Testis (tissue), 3 donors: Measurements from ENCODE around the gene SELENOS. TPM values are rescaled to one million over a fixed set of nuclear protein-coding genes. Genes with fewer than 3 reads are reported as not detected.

Experiments
- DNase-seq: peaks from one replicate; pipeline ENCODE4 v3.0.0-alpha.2; 2019
- H3K27ac ChIP-seq, 2 donors: fragments of 200-600 bp; sonication (generic); one replicate each; pipeline ENCODE4 v1.5.1; 2019
- H3K27me3 ChIP-seq: fragments of 200-600 bp; sonication (generic); one replicate; pipeline ENCODE4 v1.5.1; 2019
- H3K36me3 ChIP-seq: fragments of 200-600 bp; sonication (generic); one replicate; pipeline ENCODE4 v1.5.1; 2017; ENCODE audit warnings: low read depth; ENCODE audit errors: missing control alignments
- H3K4me1 ChIP-seq: fragments of 200-600 bp; sonication (generic); one replicate; pipeline ENCODE4 v1.5.1; 2019
- H3K4me3 ChIP-seq, 2 donors: fragments of 200-600 bp; sonication (generic); one replicate each; pipeline ENCODE4 v1.5.1; 2017 to 2019
- H3K9me3 ChIP-seq: fragments of 200-600 bp; sonication (generic); one replicate; pipeline ENCODE4 v1.5.1; 2017
- POLR2A ChIP-seq: fragments of 450-650 bp; IDR thresholded peaks from one replicate; pipeline ENCODE4 v1.6.1; 2017; ENCODE audit warnings: antibody characterized with exemption, mild to moderate bottlenecking, moderate library complexity
- WGBS, 2 donors: methylation state at CpG; one replicate each; pipeline ENCODE4 v1.1.5; 2018; 5-methylcytosine and 5-hydroxymethylcytosine counted together
- intact Hi-C: fragments of 100-400 bp; cut with DNase I; formaldehyde crosslinking; loops from one replicate; pipeline ENCODE4 v1.15.1; 2023; ENCODE audit warnings: low total_unique reads
- polyA plus RNA-seq: library from polyadenylated mRNA; stranded (reverse); fragments of 350-450 nt; fragmentation: Illumina TruSeq; extraction: RNeasy Lipid Tissue Mini Kit (QIAGEN cat#74804); gene quantifications from one replicate; pipeline ENCODE4 v1.2.3, GENCODE V29; 2014; ENCODE audit warnings: low read depth, low replicate concordance; ENCODE audit not compliant: insufficient read depth
- total RNA-seq, 2 donors: library from RNA; depleted of rRNA; stranded (reverse); fragments of >200 nt; gene quantifications; one replicate each; pipeline ENCODE4 v1.2.3, GENCODE V29; 2016
- TF ChIP-seq, protein P1 (sequence below), 3 experiments: fragments of 450-650 bp in 2 of 3; fragments of 200-600 bp in 1 of 3; sonication (generic) in 1 of 3; IDR thresholded peaks; one replicate each; pipeline ENCODE4 v1.5.1; 2016 to 2019; ENCODE audit warnings: antibody characterized with exemption in 3 of 3, mild to moderate bottlenecking in 2 of 3, moderate library complexity in 1 of 3

Gene SELENOS
- total and polyA plus RNA-seq, 3 donors from 2014 or later, result 128 to 178 (median 134) TPM

- H3K4me1 ChIP-seq, result peaks cover 1% of the 10 kb centered on the region
- TF ChIP-seq POLR2A, result no peak
- TF ChIP-seq, protein P1, sequence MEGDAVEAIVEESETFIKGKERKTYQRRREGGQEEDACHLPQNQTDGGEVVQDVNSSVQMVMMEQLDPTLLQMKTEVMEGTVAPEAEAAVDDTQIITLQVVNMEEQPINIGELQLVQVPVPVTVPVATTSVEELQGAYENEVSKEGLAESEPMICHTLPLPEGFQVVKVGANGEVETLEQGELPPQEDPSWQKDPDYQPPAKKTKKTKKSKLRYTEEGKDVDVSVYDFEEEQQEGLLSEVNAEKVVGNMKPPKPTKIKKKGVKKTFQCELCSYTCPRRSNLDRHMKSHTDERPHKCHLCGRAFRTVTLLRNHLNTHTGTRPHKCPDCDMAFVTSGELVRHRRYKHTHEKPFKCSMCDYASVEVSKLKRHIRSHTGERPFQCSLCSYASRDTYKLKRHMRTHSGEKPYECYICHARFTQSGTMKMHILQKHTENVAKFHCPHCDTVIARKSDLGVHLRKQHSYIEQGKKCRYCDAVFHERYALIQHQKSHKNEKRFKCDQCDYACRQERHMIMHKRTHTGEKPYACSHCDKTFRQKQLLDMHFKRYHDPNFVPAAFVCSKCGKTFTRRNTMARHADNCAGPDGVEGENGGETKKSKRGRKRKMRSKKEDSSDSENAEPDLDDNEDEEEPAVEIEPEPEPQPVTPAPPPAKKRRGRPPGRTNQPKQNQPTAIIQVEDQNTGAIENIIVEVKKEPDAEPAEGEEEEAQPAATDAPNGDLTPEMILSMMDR (IDR thresholded peaks at IDR 0.05), result no peak
- H3K27me3 ChIP-seq, result no peaks in the 10 kb centered on the region
- no peak overlapping the region for H3K4me3 ChIP-seq
- no peak for DNase-seq
- WGBS, 2 donors, result 84 to 88% methylated on average over 8 of the region's 8 CpGs
- intact Hi-C loops, result no loop called here
- no peaks in the 10 kb centered on the region for H3K36me3 ChIP-seq
- H3K9me3 ChIP-seq, result no peaks in the 10 kb centered on the region
- H3K27ac ChIP-seq, result no peak overlapping the region
Observed at GRCh38 chr15:101305820-101306255, 28.6 kb upstream of the SELENOS start.

- H3K27me3 ChIP-seq, result no peaks in the 10 kb centered on the region
- H3K4me3 ChIP-seq, result no peak overlapping the region
- intact Hi-C loops, result no loop called here
- no peak for DNase-seq
- no peak overlapping the region for H3K27ac ChIP-seq
- WGBS, 2 donors, result 90 to 93% methylated on average over 4 of the region's 4 CpGs
- no peak for TF ChIP-seq POLR2A
- TF ChIP-seq, protein P1 (IDR thresholded peaks at IDR 0.05), result no peak
- no peaks in the 10 kb centered on the region for H3K9me3 ChIP-seq
- peaks cover 3% of the 10 kb centered on the region for H3K4me1 ChIP-seq
- no peaks in the 10 kb centered on the region for H3K36me3 ChIP-seq
Observed at GRCh38 chr15:101303408-101303807, 26.1 kb upstream of the SELENOS start.

GRCh38 chr15:101296418-101297405, 19.4 kb upstream of the SELENOS start:
- H3K36me3 ChIP-seq, result no peaks in the 10 kb centered on the region
- intact Hi-C loops, result loop anchor here (10.0 kb wide), 1 partner anchor 348 kb away; no protein-coding TSS in a partner anchor
- 85 to 86% methylated on average over 7 to 9 of the region's 9 CpGs for WGBS, 2 donors
- no peaks in the 10 kb centered on the region for H3K9me3 ChIP-seq
- DNase-seq, result no peak
- no peak overlapping the region for H3K4me3 ChIP-seq
- no peaks in the 10 kb centered on the region for H3K27me3 ChIP-seq
- TF ChIP-seq, protein P1 (IDR thresholded peaks at IDR 0.05), result no peak
- TF ChIP-seq POLR2A, result no peak
- no peak overlapping the region for H3K27ac ChIP-seq
- H3K4me1 ChIP-seq, result peaks cover 17% of the 10 kb centered on the region

DNA sequence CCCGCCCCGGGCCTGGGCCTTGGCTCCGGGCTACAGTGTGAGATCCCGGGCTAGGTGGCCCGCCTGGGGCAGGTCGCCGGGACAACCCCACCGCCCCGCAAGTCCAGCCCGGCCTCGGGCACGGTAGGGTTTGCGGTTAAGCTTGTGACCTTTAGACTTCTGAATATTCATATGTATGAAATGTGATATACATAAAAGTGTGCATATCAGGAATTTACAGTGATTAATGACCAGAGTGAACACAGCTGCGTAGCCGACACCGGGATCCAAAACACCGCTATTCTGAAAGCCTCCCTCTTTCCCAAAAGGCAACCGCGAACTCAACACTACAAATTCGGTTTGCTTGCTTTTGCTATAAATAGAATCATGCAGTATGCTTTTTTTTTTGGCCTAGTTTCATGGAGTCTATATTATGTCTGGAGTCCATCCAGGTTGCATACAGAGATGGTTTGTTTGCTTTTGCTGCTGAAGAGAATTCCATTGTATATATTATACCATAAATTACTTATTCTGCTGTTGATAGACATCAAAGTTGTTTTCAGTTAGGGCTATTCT, 18.4 kb upstream of the SELENOS start:
- H3K27me3 ChIP-seq, result no peaks in the 10 kb centered on the region
- TF ChIP-seq, protein P1 (IDR thresholded peaks at IDR 0.05), result no peak
- H3K36me3 ChIP-seq, result no peaks in the 10 kb centered on the region
- H3K9me3 ChIP-seq, result no peaks in the 10 kb centered on the region
- H3K4me3 ChIP-seq, result peak overlapping the region; percentile 94 to 98
- DNase-seq, result no peak
- peaks cover 15% of the 10 kb centered on the region for H3K4me1 ChIP-seq
- H3K27ac ChIP-seq, result peak overlapping the region; percentile 93 to 94
- WGBS, 2 donors, result 0 to 3% methylated on average over 8 to 20 of the region's 20 CpGs
- intact Hi-C loops, result loop anchor here (10.0 kb wide), 1 partner anchor 349 kb away; no protein-coding TSS in a partner anchor
